Upper lobe of right lung (tissue), 1 donor: ENCODE results near the gene UGT1A7. TPM values are rescaled to one million over a fixed set of nuclear protein-coding genes. Genes with fewer than 3 reads are reported as not detected.

Source experiments
- ATAC-seq: fragments of 200-7000 bp; cut with Tn5 transposase; one replicate; pipeline ENCODE4 v1.9.1; 2020; ENCODE audit warnings: mild to moderate bottlenecking, moderate library complexity
- DNase-seq: peaks from one replicate; pipeline ENCODE4 v3.0.0-alpha.2; 2020
- H3K27ac ChIP-seq: fragments of 200-600 bp; one replicate; pipeline ENCODE4 v1.8.0; 2022
- H3K27me3 ChIP-seq: fragments of 200-600 bp; one replicate; pipeline ENCODE4 v1.8.0; 2022; ENCODE audit warnings: mild to moderate bottlenecking
- H3K36me3 ChIP-seq: fragments of 200-600 bp; one replicate; pipeline ENCODE4 v1.8.0; 2022
- H3K4me1 ChIP-seq: fragments of 200-600 bp; one replicate; pipeline ENCODE4 v1.8.0; 2022
- H3K4me3 ChIP-seq: fragments of 200-600 bp; one replicate; pipeline ENCODE4 v1.8.0; 2022; ENCODE audit warnings: mild to moderate bottlenecking
- H3K9me3 ChIP-seq: fragments of 200-600 bp; one replicate; pipeline ENCODE4 v1.8.0; 2022
- intact Hi-C: fragments of 100-400 bp; cut with DNase I; formaldehyde crosslinking; loops from one replicate; pipeline ENCODE4 v1.11.0; 2022
- total RNA-seq: library from RNA; stranded (reverse); fragmentation: NEBNext Ultra II Directional; extraction: Animal tissue kit (Norgen Biotek cat#: 25700); gene quantifications from one replicate; pipeline ENCODE4 v1.2.1, GENCODE V29; 2021
- TF ChIP-seq, protein P1 (sequence below): fragments of 200-600 bp; IDR thresholded peaks from one replicate; pipeline ENCODE4 v1.8.0; 2022; ENCODE audit warnings: antibody characterized with exemption
- donor health status: DM: no; HTN: yes; CAD: no; lungs with severe emphysema.

UGT1A7 gene
- total RNA-seq, 1 donor from 2014 or later: not detected

DNA sequence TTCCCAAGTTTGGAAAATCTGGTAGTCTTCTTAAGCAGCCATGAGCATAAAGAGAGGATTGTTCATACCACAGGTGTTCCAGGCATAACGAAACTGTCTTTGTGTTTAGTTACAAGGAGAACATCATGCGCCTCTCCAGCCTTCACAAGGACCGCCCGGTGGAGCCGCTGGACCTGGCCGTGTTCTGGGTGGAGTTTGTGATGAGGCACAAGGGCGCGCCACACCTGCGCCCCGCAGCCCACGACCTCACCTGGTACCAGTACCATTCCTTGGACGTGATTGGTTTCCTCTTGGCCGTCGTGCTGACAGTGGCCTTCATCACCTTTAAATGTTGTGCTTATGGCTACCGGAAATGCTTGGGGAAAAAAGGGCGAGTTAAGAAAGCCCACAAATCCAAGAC is 90.5 kb downstream of the UGT1A7 start:
- no peak for DNase-seq
- no peaks in the 10 kb centered on the region for H3K4me1 ChIP-seq
- H3K4me3 ChIP-seq: no peak overlapping the region
- H3K27ac ChIP-seq: no peak overlapping the region
- intact Hi-C loops: no loop called here
- no peaks in the 10 kb centered on the region for H3K27me3 ChIP-seq
- H3K9me3 ChIP-seq: no peaks in the 10 kb centered on the region
- ATAC-seq: no peak
- no peaks in the 10 kb centered on the region for H3K36me3 ChIP-seq
- TF ChIP-seq, protein P1, sequence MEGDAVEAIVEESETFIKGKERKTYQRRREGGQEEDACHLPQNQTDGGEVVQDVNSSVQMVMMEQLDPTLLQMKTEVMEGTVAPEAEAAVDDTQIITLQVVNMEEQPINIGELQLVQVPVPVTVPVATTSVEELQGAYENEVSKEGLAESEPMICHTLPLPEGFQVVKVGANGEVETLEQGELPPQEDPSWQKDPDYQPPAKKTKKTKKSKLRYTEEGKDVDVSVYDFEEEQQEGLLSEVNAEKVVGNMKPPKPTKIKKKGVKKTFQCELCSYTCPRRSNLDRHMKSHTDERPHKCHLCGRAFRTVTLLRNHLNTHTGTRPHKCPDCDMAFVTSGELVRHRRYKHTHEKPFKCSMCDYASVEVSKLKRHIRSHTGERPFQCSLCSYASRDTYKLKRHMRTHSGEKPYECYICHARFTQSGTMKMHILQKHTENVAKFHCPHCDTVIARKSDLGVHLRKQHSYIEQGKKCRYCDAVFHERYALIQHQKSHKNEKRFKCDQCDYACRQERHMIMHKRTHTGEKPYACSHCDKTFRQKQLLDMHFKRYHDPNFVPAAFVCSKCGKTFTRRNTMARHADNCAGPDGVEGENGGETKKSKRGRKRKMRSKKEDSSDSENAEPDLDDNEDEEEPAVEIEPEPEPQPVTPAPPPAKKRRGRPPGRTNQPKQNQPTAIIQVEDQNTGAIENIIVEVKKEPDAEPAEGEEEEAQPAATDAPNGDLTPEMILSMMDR: no peak

DNA sequence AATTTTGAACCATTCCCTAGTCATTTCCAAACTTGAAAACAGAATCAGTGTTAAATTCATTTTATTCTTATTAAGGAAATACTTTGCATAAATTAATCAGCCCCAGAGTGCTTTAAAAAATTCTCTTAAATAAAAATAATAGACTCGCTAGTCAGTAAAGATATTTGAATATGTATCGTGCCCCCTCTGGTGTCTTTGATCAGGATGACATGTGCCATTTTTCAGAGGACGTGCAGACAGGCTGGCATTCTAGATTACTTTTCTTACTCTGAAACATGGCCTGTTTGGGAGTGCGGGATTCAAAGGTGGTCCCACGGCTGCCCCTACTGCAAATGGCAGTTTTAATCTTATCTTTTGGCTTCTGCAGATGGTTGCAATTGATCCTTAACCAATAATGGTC is 90.9 kb downstream of the UGT1A7 start:
- H3K4me3 ChIP-seq: no peak overlapping the region
- no peak overlapping the region for H3K27ac ChIP-seq
- no peaks in the 10 kb centered on the region for H3K27me3 ChIP-seq
- no peaks in the 10 kb centered on the region for H3K9me3 ChIP-seq
- DNase-seq (no peak), ATAC-seq (no peak)
- no peaks in the 10 kb centered on the region for H3K4me1 ChIP-seq
- intact Hi-C loops: no loop called here
- no peaks in the 10 kb centered on the region for H3K36me3 ChIP-seq
- TF ChIP-seq, protein P1: no peak

DNA sequence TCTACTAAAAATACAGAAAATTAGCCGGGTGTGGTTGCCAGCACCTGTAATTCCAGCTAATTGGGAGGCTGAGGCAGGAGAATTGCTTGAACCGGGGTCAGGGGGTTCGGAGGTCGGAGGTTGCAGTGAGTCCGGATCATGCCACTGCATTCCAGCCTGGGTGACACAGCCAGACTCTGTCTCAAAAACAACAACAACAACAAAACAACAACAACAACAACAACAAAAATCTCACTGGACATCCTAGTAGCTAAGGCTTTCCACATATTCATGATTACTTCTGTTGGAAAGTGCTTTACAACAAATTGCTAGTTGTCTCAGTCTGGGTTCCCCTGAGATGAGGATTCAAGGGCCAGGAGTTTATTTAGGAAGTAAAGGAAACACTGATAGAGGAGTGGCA is 92.2 kb downstream of the UGT1A7 start:
- DNase-seq (no peak), ATAC-seq (no peak)
- intact Hi-C loops: no loop called here
- H3K9me3 ChIP-seq: no peaks in the 10 kb centered on the region
- TF ChIP-seq, protein P1: no peak
- no peaks in the 10 kb centered on the region for H3K27me3 ChIP-seq
- no peak overlapping the region for H3K27ac ChIP-seq
- no peaks in the 10 kb centered on the region for H3K4me1 ChIP-seq
- no peak overlapping the region for H3K4me3 ChIP-seq
- H3K36me3 ChIP-seq: no peaks in the 10 kb centered on the region

DNA sequence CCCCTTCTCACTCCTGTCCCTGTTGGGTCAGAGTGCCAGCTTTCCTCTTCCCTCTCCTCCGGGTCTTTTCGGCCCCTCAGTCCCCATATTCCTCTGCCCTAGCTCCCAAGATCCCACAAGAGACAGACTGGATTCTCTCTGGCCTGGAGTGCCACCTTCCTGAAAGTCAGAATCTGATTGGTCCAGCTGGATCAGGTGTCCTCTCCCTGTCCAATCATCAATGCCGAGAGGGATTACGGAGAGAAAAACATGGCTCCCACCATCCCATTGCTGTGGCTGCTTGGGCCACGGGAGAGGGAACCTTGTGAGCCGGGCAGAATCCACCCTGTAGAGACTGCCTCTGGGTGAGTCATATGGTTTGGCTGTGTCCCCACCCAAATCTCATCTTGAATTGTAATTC is 93.7 kb downstream of the UGT1A7 start:
- no peak overlapping the region for H3K27ac ChIP-seq
- intact Hi-C loops: no loop called here
- TF ChIP-seq, protein P1: no peak
- H3K27me3 ChIP-seq: no peaks in the 10 kb centered on the region
- no peak overlapping the region for H3K4me3 ChIP-seq
- H3K36me3 ChIP-seq: no peaks in the 10 kb centered on the region
- ATAC-seq (no peak), DNase-seq (no peak)
- no peaks in the 10 kb centered on the region for H3K4me1 ChIP-seq
- H3K9me3 ChIP-seq: no peaks in the 10 kb centered on the region

DNA sequence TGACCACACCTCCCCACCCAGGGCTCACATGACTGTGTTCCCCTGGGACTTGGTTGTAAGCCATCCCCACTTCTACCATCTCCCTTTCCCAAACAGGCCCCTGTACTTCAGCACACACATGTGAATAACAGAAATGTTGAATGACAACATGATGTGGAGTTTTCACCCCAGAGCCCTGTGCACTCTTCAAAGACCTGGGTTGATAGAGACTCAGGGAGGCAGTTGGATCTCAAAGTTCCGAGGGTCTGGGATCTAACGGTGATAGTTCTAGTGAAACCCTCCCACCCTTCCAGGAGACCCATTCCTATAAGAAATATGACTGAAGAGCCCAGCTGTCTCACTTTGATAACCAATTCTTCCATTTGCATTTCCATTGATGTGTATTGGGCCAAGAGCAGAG is 96.3 kb downstream of the UGT1A7 start, which contains the start of gene MROH2A:
Gene MROH2A (plus strand): TSS at position 301 of the 400 bp plus-strand sequence. CDS start 1,029 bp downstream, outside the sequence.
- no peak within 1 kb of the TSS for H3K4me3 ChIP-seq
- H3K36me3 ChIP-seq: no peaks in the 10 kb centered on the region
- no peak within 1 kb of the TSS for H3K27ac ChIP-seq
- H3K4me1 ChIP-seq: no peaks in the 10 kb centered on the region
- TF ChIP-seq, protein P1: no peak
- ATAC-seq (no peak), DNase-seq (no peak)
- intact Hi-C loops: no loop called here
- no peaks in the 10 kb centered on the region for H3K27me3 ChIP-seq
- H3K9me3 ChIP-seq: no peaks in the 10 kb centered on the region

DNA sequence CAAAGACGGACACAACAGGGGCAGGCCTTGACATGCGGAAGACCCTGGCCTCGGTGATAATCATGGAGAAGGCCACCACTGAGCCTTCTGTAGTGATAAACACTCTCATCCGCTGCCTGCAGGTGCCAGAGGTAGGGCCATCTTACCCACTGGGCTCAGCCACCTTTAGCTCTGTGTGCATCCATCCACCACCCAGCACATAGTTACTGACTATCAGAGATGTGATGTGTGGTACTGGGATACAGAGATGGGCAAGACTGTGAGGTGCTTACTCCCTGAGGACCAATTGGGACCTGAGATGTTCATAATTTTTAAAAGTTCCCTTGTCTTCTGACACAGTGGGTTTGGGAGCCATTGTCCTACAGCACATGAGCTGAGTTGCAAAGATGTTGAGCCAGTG is 98.0 kb downstream of the UGT1A7 start:
- H3K9me3 ChIP-seq: no peaks in the 10 kb centered on the region
- ATAC-seq (peak; percentile 32), DNase-seq (no peak)
- TF ChIP-seq, protein P1: no peak
- no peak overlapping the region for H3K27ac ChIP-seq
- intact Hi-C loops: no loop called here
- no peak overlapping the region for H3K4me3 ChIP-seq
- no peaks in the 10 kb centered on the region for H3K27me3 ChIP-seq
- no peaks in the 10 kb centered on the region for H3K4me1 ChIP-seq
- no peaks in the 10 kb centered on the region for H3K36me3 ChIP-seq
